Skeletal muscle satellite cell (primary cell): Measurements from ENCODE around the gene DGKH.
"Not testable (repeated sequence)": the region's sequence is repeated elsewhere in the genome, so short reads cannot be mapped to it uniquely, and the experiment has no call there.

Experiments used
- H3K27me3 ChIP-seq: 2 replicates; pipeline ENCODE4 v1.7.0; 2013; ENCODE audit warnings: low read length; ENCODE audit not compliant: control insufficient read depth, insufficient read depth
- H3K36me3 ChIP-seq: 2 replicates; pipeline ENCODE4 v1.7.0; 2013; ENCODE audit warnings: mild to moderate bottlenecking, control low read depth, low read length; ENCODE audit not compliant: insufficient read depth
- H3K4me1 ChIP-seq: 2 replicates; pipeline ENCODE4 v1.7.0; 2013; ENCODE audit warnings: low read length; ENCODE audit not compliant: control insufficient read depth, insufficient read depth
- H3K4me2 ChIP-seq: 2 replicates; pipeline ENCODE4 v1.7.0; 2013; ENCODE audit warnings: mild to moderate bottlenecking, low read length
- H3K4me3 ChIP-seq: 2 replicates; pipeline ENCODE4 v1.7.0; 2013; ENCODE audit warnings: low read length
- H3K9ac ChIP-seq: 2 replicates; pipeline ENCODE4 v1.7.0; 2013; ENCODE audit warnings: mild to moderate bottlenecking, low read depth, low read length, moderate library complexity
- H3K9me3 ChIP-seq: replicated peaks from 2 replicates; pipeline ENCODE4 v1.7.0; 2013; ENCODE audit warnings: mild to moderate bottlenecking, control low read depth, low read length

DGKH gene

GRCh38 chr13:42149136-42149535, 100.7 kb downstream of the DGKH start:
- no peak overlapping the region for H3K4me3 ChIP-seq
- no peak overlapping the region for H3K4me2 ChIP-seq
- H3K27me3 ChIP-seq: no peaks in the 10 kb centered on the region
- no peak overlapping the region for H3K9ac ChIP-seq
- no peaks in the 10 kb centered on the region for H3K36me3 ChIP-seq
- H3K4me1 ChIP-seq: peaks cover 16% of the 10 kb centered on the region
- H3K9me3 ChIP-seq: no peaks in the 10 kb centered on the region

DNA sequence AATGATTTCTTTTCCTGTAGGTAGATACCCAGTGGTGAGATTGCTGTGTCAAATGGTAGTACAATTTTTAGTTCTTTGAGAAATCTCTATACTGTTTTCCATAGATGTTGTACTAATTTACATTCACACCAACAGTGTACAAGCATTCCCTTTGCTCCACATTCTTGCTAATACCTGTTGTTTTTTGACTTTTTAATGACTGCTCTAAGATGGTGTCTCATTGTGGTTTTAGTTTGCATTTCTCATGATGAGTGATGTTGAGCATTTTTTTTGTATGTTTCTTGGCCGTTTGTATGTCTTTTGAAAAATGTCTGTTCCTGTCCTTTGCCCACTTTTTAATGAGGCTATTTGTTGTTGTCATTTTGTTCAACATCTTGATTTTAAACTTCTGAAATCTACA, 103.3 kb downstream of the DGKH start:
- Histone ChIP-seq H3K4me3 (no peak overlapping the region), H3K9ac (no peak overlapping the region), H3K27me3 (no peaks in the 10 kb centered on the region), H3K36me3 (peaks cover 10% of the 10 kb centered on the region), H3K9me3 (no peaks in the 10 kb centered on the region), H3K4me1 (peaks cover 16% of the 10 kb centered on the region), H3K4me2 (no peak overlapping the region)

DNA sequence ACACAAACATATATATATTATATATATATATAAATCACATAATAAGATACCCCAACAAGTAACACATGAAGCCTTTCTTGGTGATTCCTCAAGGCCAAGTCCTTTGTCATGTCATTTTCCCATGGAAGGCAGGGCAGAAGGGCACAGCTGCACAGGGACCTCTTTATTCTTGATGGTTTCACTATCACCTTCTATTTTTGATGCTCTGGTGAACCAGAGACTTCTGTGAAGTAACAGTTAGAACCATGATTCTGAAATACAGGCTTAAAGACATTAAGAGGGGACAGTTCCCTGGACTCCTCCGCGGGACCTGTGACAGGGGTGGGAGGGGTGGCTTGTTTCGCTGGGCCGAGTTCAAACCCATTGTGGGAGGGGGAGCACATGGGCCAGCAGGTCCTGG, 104.0 kb downstream of the DGKH start:
- Histone ChIP-seq H3K27me3 (no peaks in the 10 kb centered on the region), H3K9ac (no peak overlapping the region), H3K4me2 (no peak overlapping the region), H3K36me3 (peaks cover 10% of the 10 kb centered on the region), H3K4me1 (peaks cover 16% of the 10 kb centered on the region), H3K4me3 (no peak overlapping the region), H3K9me3 (no peaks in the 10 kb centered on the region)

DNA sequence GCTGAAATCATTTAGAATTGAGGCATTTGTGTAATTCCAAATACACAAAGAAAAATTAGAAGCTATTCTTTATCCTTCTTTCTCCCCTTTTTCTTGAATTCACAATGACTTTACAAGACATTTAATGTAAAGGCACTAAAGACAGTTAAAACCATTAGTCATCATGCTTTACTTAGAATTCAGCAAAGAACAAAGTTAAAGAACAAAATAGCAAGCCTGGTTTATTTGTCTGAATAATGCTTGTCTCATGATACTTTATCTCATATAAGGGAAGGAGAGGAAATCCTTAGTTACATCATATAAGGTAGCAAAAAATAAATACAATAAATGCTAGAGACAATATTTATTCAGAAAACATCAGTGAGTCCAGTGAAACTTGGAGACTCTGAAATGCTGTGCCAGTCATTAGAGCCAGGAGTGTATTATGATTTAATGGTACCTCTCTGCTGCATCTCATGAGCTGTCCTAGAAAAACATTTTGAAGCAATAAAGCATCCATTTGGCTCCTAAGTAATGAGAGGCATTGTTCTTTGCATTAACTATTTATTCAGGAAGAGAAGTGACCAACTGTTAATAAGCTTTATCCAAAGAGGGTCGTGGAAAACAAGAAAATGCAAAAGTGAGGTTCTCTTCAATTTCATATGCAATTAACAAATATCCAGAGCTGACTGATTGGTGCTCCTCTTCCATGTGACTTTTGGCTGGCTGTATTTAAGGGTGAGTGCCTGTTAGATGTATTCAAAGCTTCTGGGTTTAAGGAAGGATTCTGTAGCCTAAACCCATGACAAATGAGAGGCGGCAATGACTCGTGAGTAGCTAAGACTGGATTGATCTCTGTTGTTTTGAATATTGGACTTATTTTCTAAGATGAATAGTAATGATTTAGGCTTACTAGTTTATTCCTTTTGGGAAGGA, 105.0 kb downstream of the DGKH start:
- H3K36me3 ChIP-seq: peaks cover 10% of the 10 kb centered on the region
- no peak overlapping the region for H3K4me3 ChIP-seq
- no peaks in the 10 kb centered on the region for H3K9me3 ChIP-seq
- H3K27me3 ChIP-seq: no peaks in the 10 kb centered on the region
- no peak overlapping the region for H3K9ac ChIP-seq
- H3K4me2 ChIP-seq: peak overlapping the region; percentile 24
- peaks cover 16% of the 10 kb centered on the region for H3K4me1 ChIP-seq

DNA sequence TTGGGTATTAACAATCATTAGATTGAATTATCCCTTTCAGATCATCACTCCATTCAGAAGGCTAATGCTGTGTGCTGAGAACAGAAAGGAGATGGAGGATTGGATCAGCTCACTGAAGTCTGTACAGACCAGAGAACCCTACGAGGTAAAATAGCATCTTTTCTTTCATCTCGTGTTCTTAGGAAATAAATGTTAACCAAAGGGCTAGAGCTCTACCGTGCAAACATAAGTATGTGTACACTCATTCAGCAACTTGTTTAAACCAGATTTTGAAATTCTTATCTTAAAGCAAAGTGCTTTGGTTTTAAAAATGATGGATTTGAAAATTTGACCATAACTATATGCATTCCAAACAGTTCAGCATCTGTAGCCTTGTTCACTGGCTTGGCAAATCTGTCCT, 106.8 kb downstream of the DGKH start:
- Histone ChIP-seq H3K9me3 (no peaks in the 10 kb centered on the region), H3K27me3 (no peaks in the 10 kb centered on the region), H3K9ac (no peak overlapping the region), H3K4me2 (no peak overlapping the region), H3K36me3 (peaks cover 18% of the 10 kb centered on the region), H3K4me1 (peaks cover 16% of the 10 kb centered on the region), H3K4me3 (no peak overlapping the region)

DNA sequence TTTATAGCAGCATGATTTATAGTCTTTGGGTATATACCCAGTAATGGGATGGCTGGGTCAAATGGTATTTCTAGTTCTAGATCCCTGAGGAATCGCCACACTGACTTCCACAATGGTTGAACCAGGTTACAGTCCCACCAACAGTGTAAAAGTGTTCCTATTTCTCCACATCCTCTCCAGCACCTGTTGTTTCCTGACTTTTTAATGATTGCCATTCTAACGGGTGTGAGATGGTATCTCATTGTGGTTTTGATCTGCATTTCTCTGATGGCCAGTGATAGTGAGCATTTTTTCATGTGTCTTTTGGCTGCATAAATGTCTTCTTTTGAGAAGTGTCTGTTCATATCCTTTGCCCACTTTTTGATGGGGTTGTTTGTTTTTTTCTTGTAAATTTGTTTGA, 114.9 kb downstream of the DGKH start:
- H3K36me3 ChIP-seq: peaks cover 18% of the 10 kb centered on the region
- not testable (repeated sequence) for H3K4me1 ChIP-seq, H3K4me3 ChIP-seq, H3K4me2 ChIP-seq, H3K9ac ChIP-seq, H3K9me3 ChIP-seq, H3K27me3 ChIP-seq

DNA sequence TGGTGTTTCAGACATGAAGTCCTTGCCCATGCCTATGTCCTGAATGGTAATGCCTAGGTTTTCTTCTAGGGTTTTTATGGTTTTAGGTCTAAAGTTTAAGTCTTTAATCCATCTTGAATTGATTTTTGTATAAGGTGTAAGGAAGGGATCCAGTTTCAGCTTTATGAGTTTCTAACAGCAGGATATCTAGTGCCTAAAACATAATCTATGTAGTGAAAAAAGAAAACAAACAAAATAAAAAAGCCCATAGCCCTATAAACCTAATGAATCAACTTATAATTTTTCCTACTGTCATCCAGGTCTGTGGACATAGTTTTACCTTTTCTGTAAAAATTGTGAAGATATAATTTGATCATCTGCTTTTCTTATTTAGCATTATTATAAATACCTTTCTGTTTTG, 115.5 kb downstream of the DGKH start:
- H3K4me1 ChIP-seq, H3K4me2 ChIP-seq, H3K27me3 ChIP-seq, H3K4me3 ChIP-seq, H3K9me3 ChIP-seq, H3K9ac ChIP-seq: not testable (repeated sequence)
- H3K36me3 ChIP-seq: peaks cover 22% of the 10 kb centered on the region

GRCh38 chr13:42164557-42165125, 116.2 kb downstream of the DGKH start:
- Histone ChIP-seq H3K9ac (no peak overlapping the region), H3K4me1 (no peaks in the 10 kb centered on the region), H3K9me3 (no peaks in the 10 kb centered on the region), H3K4me2 (no peak overlapping the region), H3K4me3 (no peak overlapping the region), H3K27me3 (no peaks in the 10 kb centered on the region), H3K36me3 (peaks cover 17% of the 10 kb centered on the region)

- Histone ChIP-seq H3K9ac (no peak overlapping the region), H3K4me2 (no peak overlapping the region), H3K9me3 (no peaks in the 10 kb centered on the region), H3K36me3 (peaks cover 14% of the 10 kb centered on the region), H3K4me3 (no peak overlapping the region), H3K27me3 (no peaks in the 10 kb centered on the region), H3K4me1 (no peaks in the 10 kb centered on the region)
Measured at GRCh38 chr13:42168496-42168895, 120.0 kb downstream of the DGKH start.

- H3K36me3 ChIP-seq: peaks cover 27% of the 10 kb centered on the region
- no peaks in the 10 kb centered on the region for H3K27me3 ChIP-seq
- H3K4me3 ChIP-seq: no peak overlapping the region
- no peaks in the 10 kb centered on the region for H3K9me3 ChIP-seq
- no peak overlapping the region for H3K9ac ChIP-seq
- H3K4me1 ChIP-seq: no peaks in the 10 kb centered on the region
- no peak overlapping the region for H3K4me2 ChIP-seq
Measured at GRCh38 chr13:42170029-42170428, 121.6 kb downstream of the DGKH start.

DNA sequence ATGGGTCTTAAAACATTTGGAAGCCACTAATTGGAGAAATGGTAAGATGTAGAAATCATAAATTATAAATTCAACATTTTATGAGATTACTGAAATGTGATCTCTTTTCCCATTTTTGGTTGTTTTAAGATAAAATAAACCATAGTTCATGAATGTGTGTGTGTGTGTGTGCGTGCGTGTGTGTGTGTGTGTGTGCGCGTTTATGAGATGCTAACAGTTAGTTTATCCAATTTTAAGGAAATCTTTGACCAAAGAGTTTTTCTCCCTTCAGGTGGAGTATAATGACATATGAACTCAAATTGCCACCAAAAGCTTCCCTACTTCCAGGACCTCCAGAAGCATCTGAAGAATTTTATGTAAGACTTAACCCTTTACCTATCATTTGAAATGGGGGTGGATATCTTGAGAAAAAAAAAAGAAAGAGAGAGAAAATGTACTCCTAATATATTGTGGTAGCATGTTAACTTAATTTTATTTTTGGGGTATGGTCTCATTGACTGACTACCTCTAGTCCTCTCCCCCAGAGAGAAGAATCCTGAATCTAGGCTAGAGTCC, 125.4 kb downstream of the DGKH start:
- Histone ChIP-seq H3K9ac (no peak overlapping the region), H3K9me3 (no peaks in the 10 kb centered on the region), H3K4me1 (no peaks in the 10 kb centered on the region), H3K4me3 (no peak overlapping the region), H3K36me3 (peaks cover 13% of the 10 kb centered on the region), H3K27me3 (no peaks in the 10 kb centered on the region), H3K4me2 (no peak overlapping the region)
